HG03521 (cell line): ENCODE results near the gene LTBP1.
"Not testable (repeated sequence)": the region's sequence is repeated elsewhere in the genome, so short reads cannot be mapped to it uniquely, and the experiment has no call there.

Experiments
- ATAC-seq: cut with Tn5 transposase; IDR thresholded peaks from one replicate; pipeline ENCODE4 v1.9.1; 2021; ENCODE audit warnings: mild to moderate bottlenecking, moderate library complexity; ENCODE audit not compliant: unreplicated experiment

Gene LTBP1

GRCh38 chr2:33215299-33215698 is 268.5 kb downstream of the LTBP1 start:
- no peak for ATAC-seq

GRCh38 chr2:33215983-33216382 is 269.2 kb downstream of the LTBP1 start:
- ATAC-seq, result no peak

GRCh38 chr2:33216508-33217182 is 269.9 kb downstream of the LTBP1 start:
- no peak for ATAC-seq

- ATAC-seq, result no peak
Observed at GRCh38 chr2:33217406-33217805, 270.7 kb downstream of the LTBP1 start.

GRCh38 chr2:33219114-33219513 is 272.4 kb downstream of the LTBP1 start:
- no peak for ATAC-seq

- no peak for ATAC-seq
Observed at GRCh38 chr2:33219850-33220275, 273.1 kb downstream of the LTBP1 start.

- ATAC-seq, result no peak
Observed at GRCh38 chr2:33220533-33220932, 273.8 kb downstream of the LTBP1 start.

GRCh38 chr2:33221046-33221784 is 274.5 kb downstream of the LTBP1 start:
- no peak for ATAC-seq

GRCh38 chr2:33222309-33222708 is 275.6 kb downstream of the LTBP1 start:
- no peak for ATAC-seq

GRCh38 chr2:33223856-33224255 is 277.1 kb downstream of the LTBP1 start:
- ATAC-seq, result no peak

- no peak for ATAC-seq
Observed at GRCh38 chr2:33225350-33225749, 278.6 kb downstream of the LTBP1 start.

GRCh38 chr2:33226546-33226945 is 279.8 kb downstream of the LTBP1 start:
- no peak for ATAC-seq

- ATAC-seq, result no peak
Observed at GRCh38 chr2:33229646-33230045, 282.9 kb downstream of the LTBP1 start.

- ATAC-seq, result no peak
Observed at GRCh38 chr2:33230195-33230594, 283.4 kb downstream of the LTBP1 start.

GRCh38 chr2:33230842-33231241 is 284.1 kb downstream of the LTBP1 start:
- ATAC-seq, result no peak

- ATAC-seq, result not testable (repeated sequence)
Observed at GRCh38 chr2:33235559-33235958, 288.8 kb downstream of the LTBP1 start.

GRCh38 chr2:33236482-33237385 is 290.0 kb downstream of the LTBP1 start:
- no peak for ATAC-seq

GRCh38 chr2:33238111-33238510 is 291.4 kb downstream of the LTBP1 start:
- no peak for ATAC-seq

GRCh38 chr2:33240178-33240577 is 293.4 kb downstream of the LTBP1 start:
- ATAC-seq, result no peak

- ATAC-seq, result no peak
Observed at GRCh38 chr2:33241072-33241471, 294.3 kb downstream of the LTBP1 start.

GRCh38 chr2:33241581-33241980 is 294.8 kb downstream of the LTBP1 start:
- no peak for ATAC-seq
